Midbrain (tissue), 1 donor: ENCODE results near the gene ABCA1.
"Not testable (repeated sequence)": the region's sequence is repeated elsewhere in the genome, so short reads cannot be mapped to it uniquely, and the experiment has no call there.

Source experiments
- DNase-seq: peaks from one replicate; lab custom pipeline; 2025; lab: John Stamatoyannopoulos, UW

The ABCA1 gene

DNA sequence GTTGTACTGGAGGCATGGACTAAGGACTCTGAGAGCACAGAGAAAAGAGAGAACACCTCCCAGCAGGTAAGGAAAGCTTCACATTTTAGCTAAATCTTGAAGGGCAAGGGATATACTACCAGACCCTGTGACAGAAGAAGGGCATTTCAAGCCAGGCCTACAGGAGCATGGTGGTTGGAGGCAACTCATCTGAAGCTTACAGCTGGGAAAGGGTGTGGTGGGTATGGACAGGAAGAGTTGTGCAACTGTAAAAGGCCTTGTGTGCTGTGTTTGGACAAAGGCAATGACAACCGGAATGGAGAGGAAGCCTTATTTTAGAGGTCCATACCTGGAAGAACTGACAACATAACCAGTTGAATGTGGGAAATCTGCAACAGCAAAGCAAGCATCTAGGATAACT, 132.9 kb downstream of the ABCA1 start:
- no peak for DNase-seq

DNA sequence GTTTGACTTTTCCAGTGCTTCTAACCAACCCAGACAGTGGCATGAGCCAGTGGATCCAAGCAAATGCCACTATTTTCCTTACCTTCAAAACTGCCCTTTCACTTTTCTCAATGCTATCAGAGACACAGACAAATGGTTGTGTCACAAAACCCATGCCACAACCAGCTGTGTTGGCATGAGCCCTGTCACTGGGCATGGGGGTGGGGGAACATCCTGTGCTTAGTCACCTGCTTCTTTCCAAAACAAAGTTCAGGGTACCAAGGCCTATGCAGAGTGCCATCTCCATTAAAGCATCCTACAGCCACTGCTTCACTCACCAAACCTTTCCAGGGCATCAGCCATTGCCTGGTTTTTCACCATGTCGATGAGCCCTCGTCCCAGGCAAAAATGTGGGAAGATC, 133.9 kb downstream of the ABCA1 start:
- DNase-seq, result no peak

DNA sequence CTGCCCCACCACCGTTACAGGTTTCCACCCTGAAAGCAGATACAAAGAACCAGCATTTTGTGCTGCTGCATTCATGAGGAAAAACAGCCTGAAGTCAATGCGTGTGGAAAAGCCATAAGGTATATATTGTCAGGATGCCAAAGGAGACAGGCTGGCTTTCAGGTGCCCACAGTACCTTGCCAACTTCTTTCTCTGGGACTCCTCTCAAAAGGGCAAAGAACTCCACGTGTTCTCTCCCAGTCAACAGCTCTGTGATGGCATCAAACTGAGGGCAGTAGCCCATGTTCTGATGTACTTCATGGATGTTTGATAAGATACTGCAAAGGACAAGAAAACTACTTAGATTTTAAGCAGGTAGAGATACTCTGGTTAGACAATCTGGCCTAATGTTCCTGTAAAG, 139.7 kb downstream of the ABCA1 start:
- DNase-seq, result no peak

DNA sequence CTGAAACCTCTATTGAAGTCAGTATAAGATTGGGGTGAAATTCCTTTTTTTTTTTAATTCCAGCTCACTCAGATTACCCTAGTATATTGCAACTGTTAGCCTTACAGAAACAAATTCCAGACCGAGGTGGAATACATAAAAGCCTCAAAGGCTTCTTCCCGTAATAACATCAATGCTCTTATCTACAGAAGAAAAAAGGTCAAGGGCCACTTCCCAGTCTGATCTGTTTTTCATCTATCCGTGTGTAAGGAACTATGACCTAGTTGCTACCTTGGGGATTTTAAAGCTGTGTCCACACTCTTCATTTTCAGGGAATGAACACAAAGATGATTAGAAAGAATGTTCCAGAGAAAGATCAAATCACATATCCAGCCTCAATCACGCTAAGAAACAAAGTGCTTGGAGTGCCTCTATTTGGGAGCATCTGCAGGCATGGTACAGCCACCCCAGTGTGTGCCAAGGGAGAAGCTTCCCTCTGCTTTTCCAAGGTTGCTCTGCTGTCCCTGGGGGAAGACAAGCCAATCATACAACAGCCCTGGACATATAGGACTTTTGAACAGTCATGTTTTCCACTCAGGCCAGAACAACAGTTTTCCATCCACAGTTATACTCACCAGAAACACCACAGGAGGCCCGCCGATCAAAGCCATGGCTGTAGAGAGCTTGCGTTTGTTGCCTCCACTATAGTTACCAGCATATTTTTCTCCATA, 140.5 kb downstream of the ABCA1 start:
- no peak for DNase-seq

DNA sequence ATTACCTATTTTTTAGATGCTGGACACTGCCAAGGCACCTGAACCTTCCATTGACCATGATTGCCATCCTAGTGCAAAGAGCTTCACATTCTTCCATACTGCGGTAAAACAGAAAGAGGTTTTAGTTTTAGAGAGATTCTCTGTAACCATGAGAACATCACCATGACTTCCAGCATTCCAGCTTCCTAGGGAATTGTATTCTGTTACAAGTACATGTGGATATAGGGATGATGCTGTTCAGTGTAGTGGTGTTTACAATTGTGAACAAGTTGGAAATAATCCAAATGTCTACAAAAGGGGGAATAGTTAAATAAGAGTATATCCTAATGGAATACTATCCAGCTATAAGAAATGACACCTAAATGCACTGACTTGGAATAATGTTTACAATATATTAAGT, 141.7 kb downstream of the ABCA1 start:
- no peak for DNase-seq

DNA sequence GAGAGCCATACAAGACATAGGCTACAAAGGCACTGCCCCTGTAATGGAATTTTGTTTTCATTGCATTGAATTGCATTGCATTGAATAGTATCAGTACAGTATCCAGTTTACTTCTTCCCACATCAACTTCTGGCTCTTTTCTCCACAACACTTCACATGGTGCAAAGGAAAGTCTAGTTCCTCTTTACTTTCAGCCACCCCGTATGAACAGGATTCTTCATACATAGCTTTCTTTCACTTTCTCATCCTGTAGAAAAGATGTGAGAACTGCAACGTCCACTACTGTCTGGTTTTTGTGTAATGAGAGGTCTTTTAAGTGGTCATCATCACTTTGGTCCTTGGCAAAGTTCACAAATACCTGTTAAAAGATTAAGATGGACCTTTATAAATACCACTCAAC, 143.9 kb downstream of the ABCA1 start:
- DNase-seq, result no peak

DNA sequence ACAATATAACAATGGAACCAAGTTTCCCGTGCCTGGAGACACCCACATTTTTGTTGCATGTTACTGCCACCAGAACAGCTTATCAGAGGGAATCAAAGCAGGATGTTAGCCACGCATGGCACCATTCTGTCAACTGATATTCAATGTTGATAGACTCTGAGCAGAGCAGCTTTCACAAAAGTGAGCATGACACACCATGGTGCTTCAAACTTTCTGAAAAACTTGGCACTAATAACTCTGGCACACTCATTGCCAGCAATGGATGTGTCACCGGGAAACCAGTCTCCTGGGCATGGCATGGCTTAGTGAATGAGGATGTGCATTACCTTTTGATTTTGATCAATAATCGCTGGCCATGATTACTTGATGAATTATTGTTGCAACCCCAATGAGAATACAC, 144.4 kb downstream of the ABCA1 start:
- no peak for DNase-seq

DNA sequence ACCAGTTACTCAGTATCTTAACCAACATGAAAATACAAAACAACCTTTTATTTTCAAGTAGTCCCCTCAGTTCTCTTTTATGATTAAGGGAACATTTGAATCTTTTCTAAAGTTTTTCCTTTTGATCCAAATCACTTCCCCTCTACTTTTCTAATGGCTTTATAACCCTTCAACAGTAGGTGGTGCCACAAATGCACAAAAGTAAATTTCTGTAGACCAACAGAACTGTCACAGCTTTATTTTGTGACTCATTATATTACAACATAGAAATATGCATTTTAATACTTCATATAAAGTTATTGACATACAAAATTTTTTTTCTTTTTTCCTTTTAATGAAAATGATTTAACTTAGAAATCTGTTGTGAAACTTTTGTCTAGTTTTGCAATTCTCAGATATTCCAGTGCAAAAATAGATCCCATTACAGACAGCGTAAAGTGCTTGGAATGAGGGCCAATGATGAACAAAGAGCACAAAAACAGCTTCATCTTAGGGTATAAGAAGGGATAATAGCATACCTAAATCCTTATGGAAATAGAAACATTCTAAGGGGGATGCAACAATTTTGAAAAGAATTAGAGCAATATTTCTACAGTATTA, 147.1 kb downstream of the ABCA1 start:
- peak; percentile 39 for DNase-seq

DNA sequence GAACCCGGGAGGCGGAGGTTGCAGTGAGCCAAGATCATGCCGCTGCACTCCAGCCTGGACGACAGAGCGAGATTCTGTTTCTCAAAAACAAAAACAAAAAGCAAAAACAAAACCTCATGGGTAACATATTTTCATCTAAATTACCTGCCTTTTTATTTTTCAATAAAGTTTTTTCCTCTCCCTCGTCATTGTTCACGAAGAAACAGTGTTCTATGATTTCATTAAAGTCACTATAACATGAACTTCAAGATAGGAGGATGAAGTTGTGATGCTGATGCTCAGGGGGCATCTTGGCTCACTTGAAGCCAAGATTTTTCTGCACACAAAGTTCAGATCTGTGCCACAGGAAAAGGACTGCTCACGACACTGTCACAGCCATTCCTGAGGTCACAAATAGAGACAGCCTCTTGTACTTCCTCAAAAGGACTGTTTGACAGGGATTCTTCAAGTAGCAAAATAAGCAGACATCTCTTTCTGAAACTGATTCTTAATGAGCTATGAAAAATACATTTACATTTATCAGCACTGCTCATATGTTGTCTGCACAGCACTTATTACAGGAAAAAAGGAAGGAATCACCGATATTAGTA, 147.9 kb downstream of the ABCA1 start:
- no peak for DNase-seq

DNA sequence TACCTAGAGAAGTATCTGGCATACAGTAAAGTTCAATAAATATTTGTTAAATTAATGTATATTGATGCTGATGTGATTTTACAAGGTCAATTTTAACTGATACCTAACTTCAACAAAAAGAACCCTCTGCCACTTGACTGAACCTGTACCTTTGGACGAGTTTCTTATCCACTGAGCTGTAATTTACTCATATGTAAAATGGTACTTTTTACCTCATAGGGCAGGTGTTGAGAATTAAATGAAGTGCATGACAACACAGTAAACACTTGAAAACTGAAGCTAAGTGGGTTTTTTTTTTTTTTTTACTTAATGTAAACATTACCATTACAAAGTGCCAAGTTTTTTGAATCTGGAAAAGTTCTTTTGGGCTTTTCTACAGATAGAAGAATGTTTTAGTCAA, 148.6 kb downstream of the ABCA1 start:
- no peak for DNase-seq

DNA sequence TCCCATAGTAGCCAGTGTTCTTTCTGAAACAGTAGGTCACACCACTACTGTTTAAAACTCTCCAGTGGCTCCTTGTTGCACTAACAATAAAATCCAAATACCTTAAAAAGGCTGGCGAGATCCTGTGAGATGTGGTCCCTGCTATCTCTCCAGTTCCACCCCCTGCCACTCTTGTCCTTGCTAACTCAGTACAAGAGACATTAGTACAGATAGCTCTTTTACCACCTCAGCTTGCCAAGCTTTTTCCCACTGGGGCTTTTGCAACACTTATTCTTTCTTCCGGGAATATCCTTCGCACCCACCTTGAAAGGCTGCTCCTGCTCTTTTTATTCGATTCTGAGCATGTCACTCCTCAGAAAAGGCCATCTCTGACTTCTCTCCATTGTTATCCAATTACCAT, 149.2 kb downstream of the ABCA1 start:
- DNase-seq, result no peak

DNA sequence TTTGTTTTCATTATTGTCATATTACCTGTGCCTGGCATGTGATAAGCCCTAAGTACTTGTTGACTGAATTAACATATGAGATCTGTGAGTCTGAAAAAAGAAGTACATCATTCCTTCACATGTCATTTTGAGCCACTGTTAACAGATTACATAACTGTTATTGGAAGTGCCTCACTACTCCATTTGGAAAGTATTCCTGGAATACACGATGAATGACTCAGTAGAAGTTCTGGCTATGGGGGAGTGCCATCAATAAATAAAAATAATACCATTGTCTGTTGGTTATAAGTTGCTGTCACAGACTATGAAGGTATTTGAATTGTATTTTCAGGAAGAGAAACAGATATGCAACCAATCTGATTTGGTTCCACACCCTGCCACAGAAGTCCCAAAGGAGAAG, 151.2 kb downstream of the ABCA1 start:
- DNase-seq, result no peak

DNA sequence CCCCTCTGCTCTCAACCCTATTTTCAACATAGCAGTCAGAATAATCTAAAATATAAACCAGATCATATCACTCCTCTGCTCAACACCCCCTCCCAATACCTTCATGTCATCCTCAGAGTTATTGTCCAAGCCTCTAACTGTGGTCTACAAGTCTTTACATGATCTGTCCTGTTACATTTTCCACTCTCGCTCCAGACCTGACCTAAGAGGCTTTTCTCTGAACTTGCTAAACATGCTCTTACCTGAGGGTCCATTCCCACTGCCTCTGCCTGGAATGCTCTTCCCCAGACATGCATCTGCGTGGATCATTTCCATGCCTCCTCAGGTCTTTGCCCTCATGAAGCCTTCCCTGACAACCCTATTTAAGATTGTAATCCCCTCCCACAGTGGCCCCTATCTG, 152.0 kb downstream of the ABCA1 start:
- no peak for DNase-seq

DNA sequence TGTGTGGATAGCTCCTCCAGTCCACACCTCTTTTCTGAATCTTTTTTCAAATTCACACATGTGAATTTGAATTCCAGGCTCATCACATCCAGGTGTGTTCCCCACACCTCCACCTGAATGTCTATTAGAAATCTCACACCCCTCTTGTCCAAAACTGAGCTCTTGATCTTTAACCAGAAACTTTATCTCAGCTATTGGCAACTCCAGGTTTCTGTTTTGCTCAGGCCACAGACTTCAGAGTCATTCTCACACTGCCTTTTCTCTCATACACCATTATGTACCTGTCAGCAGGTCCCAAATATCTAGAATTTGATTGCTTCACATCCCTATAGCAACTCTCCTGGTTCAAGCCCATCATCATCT, 152.4 kb downstream of the ABCA1 start:
- DNase-seq, result no peak

DNA sequence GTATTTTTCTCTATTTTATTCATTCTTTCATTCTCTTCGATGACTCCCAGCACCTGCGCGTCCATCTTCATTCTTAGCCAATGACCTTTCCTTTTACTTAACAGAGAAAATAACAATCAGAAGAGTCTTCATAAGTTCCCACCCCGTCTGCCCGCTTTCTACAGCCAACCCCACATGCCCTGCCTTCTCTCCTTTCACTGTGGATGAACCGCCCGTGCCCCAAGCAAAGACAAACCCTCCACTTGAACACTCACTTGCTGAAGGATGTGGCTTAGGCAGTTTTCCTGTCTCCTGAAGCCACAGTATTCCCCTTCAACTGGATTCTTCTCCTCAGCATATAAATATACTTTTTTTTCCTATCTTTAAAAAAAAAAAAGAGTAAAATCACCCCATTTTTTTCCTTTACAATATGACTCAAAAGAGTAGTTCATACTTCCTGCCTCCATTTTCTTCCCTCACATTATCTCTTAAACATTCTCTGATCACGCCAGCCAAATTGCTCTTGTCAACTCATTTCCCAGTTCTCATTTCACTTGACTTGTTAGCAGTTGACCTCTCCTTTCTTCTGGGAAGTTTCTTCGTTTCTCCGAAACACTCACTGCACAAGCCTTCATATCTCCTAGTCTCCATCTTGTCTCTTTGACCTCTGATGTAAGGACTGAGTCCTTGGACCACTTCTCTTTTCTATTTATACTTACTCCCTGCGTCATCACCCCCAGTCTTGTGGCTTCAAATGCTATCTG, 153.0 kb downstream of the ABCA1 start:
- peak; percentile 10 for DNase-seq

DNA sequence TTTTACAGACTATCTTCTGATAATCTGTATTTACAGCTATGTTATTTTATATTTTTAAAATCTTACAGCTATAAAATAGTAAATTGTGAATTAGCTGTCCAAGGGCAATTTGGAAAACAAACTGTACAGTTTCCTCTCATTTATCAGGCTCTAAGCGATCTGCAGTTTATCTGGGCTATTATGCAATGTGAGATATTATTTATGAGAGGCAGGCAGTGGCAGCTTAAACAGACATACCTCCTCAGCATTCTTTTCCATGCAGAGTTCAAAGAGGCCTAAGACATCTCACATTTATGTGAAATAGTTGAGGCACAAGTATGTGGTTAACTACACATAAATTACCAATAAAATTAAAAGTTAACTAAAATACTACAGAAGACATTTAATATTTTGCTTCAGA, 153.8 kb downstream of the ABCA1 start:
- DNase-seq, result no peak

DNA sequence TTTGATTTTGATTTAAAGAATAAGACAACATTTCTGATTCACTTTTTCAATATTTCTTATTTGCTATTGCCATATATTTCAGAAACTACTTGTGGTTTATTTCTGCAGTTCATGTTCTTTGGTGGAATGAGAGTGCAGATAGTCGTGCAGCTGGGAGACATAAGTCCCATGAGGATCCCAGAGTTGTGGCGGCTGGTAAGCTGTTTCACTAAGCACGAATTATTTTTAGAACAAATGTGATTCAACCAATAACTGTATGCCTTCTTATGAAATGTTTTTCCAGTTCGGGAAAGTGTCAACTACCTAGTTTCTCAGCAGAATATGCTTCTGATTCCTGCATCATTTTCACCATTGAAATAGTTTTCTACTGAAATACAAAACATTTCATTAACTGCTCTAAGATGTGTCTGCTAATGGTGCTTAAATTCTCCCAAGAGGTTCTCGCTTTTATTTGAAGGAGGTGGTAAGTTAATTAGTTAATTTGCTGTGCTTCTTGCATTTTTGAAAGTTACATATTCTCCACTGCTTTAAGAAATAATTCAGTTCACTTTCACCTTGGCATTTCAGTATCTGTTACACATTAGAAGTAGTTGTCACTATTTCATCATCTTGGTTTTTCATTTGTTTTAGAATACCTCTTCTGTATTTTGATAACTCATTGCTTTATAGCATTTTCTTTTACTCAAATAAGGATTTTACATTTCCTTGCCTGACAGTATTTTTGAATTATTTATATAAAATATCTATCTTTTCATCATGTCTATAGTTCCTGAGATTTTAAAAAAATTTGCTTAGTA, 155.0 kb downstream of the ABCA1 start:
- DNase-seq, result no peak

DNA sequence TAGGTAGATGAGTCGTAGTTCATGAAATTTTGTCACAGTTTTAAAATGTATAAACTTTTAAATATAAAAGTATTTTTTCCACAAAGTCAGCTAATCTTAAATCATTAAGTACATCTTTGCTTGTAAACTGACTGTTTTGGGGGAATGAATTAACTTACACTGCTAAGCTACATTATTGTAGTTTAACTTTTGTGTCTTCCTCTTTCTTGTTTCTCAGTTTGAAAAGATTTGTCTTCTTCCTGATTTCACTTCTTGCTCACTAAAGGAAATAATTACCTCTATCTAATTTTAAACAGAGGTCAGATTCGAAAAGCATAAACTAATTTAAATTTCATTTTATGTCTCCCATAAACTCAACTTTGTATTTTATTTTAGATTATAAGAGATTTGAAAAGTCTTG, 158.3 kb downstream of the ABCA1 start:
- DNase-seq, result no peak

DNA sequence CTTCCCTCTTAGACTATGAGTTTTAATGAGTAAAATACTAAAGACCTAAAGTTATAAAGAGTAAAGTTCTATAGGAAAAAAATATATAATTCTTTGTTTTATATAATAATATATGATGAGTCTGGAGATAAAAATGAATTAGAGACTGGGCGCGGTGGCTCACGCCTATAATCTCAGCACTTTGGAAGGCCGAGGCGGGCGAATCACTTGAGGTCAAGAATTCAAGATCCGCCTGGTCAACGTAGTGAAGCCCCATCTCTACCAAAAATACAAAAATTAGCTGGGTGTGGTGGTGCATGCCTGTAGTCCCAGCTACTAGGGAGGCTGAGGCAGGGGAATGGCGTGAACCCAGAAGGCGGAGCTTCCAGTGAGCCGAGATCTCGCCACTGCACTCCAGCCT, 158.9 kb downstream of the ABCA1 start:
- DNase-seq, result not testable (repeated sequence)

DNA sequence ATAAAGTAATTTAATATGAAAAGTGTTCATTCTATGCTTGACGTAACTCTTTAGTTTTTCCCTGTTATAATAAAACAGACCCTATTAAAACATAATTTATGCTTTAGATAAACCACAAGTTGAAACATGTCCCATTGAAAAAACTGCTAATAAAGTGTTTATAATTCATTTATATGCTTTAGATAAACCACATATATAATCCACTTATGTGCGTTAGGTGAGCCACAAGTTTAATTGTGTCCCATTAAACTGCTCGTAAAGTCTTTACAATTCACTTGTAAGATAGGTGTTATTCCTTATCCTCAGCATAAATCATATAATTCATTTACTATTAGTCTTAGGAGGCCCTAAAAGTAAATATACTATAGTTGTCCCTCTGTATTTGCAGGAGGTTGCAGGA, 160.4 kb downstream of the ABCA1 start:
- DNase-seq, result no peak

DNA sequence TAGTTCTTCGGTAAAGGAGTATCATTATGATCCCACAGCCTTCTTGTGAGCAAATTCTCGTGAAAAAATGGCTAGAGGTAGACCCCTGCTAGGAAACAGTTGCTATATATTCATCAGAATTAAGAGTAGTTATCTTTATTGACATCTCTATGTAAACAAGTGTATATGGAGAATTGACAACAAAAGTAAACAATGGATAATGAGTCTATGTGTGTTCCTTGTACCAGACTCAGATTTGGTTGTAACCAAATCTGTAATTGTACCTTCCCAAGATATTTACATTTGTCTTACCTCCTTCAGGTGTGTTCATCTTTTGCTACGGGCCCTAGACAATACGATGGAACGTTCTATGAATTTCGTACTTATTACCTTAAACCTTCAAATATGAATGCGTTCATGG, 161.9 kb downstream of the ABCA1 start:
- no peak for DNase-seq

DNA sequence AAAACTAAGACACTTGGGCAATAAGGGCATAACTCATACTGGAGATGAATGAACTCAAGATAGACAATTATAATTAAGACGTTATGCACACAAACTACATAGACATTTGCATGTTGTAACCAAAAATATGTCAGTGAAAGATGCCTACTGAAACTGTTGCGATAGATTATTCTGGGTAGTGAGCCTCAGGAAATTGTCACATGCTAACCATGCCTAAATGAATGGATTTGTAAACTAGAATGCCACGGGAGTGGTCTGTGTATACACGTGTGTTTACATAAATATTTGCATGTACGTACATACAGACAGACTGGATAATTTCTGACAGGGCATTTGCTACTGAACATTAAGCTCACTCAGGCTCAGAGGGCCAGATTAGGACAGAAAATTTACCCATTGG, 162.8 kb downstream of the ABCA1 start:
- no peak for DNase-seq
